ENCODE results near the gene PER3. TPM values are rescaled to one million over a fixed set of nuclear protein-coding genes. Genes with fewer than 3 reads are reported as not detected.

Gene PER3
- total RNA-seq, 1 experiment from 2014 or later, result 23.5 TPM

DNA sequence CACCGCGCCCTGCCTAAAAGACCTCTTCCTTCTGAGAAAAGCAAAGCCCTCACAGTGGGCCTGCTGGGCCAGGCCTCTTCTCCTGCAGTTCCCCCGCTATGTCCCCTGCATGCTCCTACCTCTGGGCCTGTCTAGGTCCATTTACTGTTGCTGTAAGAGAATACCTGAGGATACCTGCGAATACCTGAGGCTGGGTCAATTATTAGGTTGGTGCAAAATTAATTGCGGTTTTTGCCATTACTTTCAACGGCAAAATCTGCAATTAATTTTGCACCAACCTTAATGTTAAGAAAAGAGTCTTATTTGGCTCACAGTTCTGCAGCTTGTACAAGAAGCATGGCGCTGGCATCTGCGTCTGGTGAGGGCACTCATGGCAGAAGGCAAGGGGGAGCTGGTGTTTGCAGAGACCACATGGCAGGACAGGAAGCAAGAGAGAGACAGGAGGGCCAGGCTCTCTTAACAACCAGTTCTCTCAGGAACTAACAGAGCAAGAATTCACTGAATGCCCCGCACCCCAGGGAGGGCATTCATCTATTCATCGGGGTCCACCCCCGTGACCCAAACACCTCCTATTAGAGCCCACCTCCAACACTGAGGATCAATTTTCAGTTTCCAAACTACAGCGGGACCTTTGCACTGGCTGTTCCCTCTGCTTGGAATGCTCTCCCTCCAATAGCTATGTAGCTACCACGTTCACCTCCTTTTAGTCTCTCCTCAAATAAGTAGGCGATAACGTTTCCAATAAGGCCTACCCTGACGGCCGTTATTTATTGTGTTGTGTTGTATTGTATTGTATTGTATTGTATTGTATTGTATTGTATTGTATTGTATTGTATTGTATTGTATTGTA is 78.3 kb downstream of the PER3 start:
- in situ Hi-C loops (cut with HindIII; ENCODE audit: low sequenced_read_pairs), result no loop called here
- DNase-seq (ENCODE audit: low spot score), result no peak

DNA sequence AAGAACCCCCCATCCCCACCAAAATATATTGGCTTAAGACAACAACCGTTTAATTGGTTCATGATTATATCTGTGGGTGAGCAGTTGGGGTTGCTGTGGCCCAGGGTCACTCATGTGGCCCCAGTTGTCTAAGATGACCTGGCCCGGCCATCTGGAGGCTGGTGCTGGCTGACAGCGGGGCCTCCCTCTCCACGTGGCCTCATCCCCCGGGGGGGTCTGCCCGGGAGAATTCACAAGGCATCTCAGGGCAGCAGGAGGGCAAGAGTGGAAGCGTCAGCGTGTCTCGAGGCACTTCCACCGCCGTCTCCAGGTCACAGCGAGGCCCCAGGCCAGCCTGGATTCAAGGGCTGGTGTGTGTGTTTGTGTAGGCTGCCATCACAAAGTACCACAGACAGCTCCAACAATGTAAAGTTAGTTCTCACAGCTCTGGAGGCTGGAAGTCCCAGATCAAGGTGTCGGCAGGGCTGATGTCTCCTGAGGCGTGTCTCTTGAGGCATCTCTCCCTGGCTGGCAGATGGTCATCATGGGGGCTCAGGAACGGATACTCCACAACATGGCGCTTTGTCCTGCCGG is 79.8 kb downstream of the PER3 start:
- in situ Hi-C loops (cut with HindIII; ENCODE audit: low sequenced_read_pairs), result no loop called here
- DNase-seq (ENCODE audit: low spot score), result no peak

DNA sequence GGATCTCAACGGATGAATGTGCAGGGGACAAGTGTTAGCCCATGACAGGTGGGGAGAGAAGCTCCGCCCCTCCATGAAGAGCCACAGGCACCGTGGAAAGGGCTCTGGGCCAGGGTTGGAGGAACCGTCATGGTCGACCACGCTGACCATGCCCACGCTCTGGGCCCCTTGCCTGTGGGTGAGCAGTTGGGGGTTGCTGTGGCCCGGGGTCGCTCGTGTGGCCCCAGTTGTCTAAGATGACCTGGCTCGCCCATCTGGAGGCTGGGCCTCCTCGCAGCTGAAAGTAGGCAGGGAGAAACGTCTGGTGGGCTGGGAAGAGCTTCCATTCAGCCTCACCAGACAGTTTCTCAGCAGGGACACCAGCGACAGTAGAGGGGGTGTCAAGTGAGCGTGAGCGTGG is 81.9 kb downstream of the PER3 start:
- in situ Hi-C loops (cut with HindIII; ENCODE audit: low sequenced_read_pairs), result no loop called here
- no peak for DNase-seq (ENCODE audit: low spot score)

DNA sequence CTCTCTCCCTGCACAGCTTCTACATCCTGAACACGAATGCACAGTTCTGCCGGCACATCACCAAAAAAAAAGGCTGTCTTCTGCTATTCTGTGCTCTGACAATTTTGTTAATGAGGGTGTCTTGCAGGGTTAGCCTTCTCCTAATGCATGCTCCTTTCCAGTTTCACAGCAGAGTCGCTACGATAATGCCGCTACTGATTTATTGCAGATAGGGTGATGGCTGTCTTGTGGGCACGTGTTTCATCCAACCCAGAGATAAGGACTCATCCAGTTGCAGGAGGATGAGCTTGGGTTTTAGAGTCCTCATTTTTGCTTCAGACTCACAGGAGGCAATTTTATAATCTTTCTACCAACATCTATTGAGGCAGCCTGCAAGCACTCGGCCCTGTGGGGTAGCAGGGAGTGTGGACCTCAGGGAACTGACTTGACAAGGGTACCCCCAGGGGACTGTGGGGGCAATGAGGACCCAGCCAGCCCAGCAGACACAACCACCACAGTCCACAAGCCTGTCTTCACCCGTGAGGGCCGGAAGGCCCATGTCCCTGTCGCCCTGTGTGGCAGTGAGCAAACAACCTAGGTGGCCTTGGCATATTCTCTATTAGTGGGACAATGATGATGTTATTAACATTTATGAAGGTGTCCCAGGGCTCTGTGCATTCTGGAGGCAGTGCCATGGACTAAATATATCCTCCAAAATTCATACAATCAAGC is 84.1 kb downstream of the PER3 start:
- in situ Hi-C loops (cut with HindIII; ENCODE audit: low sequenced_read_pairs), result no loop called here
- no peak for DNase-seq (ENCODE audit: low spot score)

DNA sequence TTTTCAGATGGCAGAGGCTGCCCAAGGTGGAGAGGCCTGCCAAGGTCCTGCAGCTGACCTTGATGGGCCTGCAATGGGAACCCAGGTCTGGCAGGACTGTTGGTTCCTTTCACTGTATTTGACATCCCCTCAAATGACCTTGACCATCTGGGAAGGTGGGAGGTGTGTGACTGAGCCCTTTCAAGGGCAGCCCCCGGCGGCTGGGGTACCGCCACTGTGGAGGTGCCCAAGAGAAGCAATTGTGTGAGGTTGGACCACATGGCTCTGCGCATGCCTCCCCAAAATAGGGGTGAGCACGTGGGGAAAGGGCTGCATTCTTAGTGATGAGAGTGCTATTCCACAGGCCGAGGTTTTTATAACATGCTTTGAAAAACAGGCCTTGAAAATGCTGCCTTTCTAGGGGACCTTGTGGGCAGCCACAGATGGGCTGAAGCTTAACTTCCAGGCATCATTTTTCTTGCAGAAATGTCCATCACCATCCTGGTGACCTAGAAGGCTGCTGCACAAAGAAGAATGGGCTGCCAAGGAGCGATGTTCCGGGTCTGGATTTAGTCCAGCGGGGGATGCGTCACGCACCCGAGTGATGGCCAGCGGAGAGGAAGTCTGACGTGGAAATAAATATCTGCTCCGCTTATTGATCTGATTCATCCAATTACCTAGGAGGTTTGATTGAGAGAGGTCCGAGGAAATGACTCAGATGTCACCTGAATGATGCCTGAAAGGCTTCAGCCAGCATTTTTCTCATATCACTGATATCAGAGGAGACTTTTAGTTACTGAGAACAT is 85.2 kb downstream of the PER3 start:
- in situ Hi-C loops (cut with HindIII; ENCODE audit: low sequenced_read_pairs), result no loop called here
- DNase-seq (ENCODE audit: low spot score), result no peak

DNA sequence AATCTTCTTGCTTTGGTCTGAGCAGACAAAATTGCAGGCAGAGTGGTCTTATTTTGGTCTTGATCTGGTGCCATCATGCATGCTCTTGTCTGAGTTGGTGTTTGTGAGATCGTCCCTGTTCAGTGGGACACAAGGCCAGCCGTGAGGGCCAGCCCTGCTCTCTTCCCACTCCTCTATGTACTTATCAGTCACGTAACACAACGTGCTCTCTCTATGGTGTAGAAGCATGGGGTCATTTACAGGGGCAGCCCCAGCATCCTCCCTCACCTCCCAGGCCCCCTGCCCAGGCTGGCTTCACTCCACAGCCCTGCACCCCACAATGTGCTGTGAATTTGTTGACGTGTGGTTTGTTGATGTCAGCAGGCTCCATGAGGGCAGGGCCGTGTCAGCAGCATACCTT is 87.0 kb downstream of the PER3 start:
- in situ Hi-C loops (cut with HindIII; ENCODE audit: low sequenced_read_pairs), result no loop called here
- no peak for DNase-seq (ENCODE audit: low spot score)

DNA sequence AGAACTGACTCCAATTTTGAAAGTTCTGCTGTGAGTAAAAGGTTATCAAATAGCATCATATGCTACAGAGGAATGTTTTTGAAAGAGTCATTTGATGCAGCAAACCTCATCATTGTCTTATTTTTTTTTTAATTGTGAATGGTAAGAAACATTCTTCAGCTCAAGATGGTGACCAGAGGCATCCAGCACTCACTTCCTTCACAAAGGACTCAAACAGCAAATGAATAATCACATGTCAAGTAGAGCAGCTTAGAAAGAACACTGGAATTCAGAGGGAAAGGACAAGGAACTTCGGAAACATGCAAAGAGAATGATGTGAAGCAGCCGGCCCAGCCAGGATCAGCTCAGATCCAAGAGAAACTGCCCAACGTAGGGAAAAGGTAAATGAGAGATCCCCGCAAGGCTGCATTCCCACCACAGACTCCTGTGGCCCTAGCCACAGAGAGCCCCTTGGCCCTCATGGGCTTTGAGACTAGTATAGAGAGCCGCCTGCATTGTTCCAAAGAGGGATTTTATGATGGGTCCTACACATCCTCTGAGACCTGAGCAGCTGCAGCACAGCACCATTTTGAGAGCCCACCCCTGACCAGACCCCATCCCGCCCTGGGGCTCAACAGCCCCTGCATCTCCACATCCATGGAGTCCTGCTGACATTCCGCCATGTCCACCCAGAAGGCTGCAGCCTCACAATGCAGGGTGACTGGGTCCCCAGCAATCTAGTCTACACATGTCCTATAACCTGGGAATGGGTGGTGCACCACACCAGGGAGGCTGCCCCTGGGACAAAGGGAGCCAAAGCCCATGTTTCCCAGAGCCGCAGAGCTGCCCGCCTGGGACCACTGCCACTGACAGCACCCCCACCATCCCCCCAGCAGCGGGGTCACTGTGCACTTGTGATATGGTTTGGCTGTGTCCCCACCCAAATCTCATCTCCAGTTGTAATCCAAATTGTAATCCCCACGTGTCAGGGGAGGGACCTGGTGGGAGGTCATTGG is 90.0 kb downstream of the PER3 start:
- in situ Hi-C loops (cut with HindIII; ENCODE audit: low sequenced_read_pairs), result no loop called here
- DNase-seq (ENCODE audit: low spot score), result no peak

DNA sequence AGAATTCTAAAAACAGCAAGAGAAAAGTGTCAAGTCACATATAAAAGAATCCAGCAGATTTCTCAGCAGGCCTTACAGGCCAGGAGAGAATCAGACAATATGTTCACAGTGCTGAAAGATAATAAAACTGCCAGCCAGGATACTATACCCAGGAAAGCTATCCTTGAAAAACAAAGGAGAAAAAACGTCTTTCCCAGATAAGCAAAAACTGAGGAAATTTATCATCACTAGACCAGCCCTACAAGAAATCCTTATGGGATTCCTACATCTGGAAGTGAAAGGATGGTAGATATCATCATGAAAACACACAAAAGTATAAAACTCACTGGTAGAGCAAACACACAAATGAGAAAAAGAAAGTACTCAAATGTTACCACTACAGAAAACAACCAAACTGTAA is 93.9 kb downstream of the PER3 start:
- DNase-seq (ENCODE audit: low spot score), result no peak
- in situ Hi-C loops (cut with HindIII; ENCODE audit: low sequenced_read_pairs), result no loop called here

DNA sequence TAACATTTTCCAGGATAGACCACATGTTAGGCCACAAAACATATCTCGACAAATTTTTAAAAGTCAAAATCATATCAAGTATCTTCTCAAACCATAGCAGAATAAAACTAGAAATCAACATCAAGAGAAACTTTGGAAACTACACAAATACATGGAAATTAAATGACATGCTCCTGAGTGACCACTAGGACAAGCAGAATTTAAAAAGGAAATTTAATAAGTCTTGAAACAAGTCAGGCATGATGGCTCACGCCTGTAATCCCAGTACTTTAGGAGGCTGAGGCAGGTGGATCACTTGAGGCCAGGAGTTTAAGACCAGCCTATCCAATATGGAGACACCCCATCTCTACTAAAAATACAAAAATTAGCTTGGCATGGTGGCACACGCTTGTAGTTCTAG is 95.1 kb downstream of the PER3 start:
- in situ Hi-C loops (cut with HindIII; ENCODE audit: low sequenced_read_pairs), result no loop called here

DNA sequence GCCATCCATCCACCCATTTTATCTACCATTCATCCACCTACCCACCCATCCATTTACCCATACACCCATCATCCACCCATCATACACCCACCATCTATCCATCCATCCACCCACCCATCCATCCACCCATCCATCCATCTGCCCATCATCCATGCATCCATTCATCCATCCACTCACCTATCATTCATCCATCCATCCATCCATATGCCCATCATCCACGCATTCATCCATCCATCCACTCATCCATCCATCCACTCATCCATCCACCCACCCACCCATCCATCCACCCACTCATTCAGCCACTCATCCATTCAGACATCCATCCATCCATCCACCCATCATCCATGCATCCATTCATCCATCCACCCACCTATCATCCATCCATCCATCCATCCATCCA is 100.7 kb downstream of the PER3 start:
- no peak for DNase-seq (ENCODE audit: low spot score)
- in situ Hi-C loops (cut with HindIII; ENCODE audit: low sequenced_read_pairs), result no loop called here

More for the DNA sequence above, 95.1 kb downstream of the PER3 start:
- no peak for DNase-seq (ENCODE audit: low spot score)

DNA sequence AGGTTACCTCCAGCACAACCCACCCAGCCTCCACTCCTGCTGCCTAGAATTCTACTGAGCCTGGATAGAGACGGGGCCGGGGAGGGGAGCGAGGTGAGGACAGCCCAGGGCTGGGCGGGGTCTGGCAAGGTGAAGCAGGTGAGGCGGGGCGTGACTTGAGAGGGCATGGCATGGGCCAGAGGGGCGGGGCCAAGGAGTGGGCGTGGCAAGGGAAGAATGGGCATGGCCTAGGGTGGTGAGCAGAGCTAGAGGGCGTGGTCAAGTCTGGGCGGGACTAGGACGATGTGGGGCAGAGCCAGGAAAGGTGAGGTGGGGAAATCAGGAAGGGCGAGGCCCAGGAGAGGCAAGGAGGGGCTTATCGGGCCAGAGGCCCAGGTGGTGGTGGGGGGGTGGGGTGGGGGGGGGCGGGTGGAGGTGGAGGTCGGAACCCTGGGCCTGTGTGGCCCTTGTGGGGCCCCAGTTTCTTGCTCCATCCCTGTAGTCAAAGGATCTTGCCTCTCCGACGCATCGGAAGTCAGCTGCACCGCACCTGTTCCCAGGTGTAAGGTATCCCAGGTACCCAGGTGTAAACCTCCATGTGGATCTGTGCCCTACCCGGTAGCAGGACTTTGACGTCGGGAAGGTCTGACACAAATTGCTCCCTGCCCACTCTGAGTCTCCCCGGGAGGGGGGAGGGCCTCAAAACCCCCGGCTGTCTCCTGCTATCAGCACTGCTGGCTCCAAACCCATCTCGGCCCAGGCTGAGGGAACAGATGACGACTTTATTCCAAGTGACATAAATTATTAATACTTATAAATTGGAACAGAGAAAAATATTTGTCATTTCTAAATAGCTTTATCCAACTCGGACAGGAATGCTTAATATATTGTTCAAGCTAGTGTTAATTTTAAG is 101.7 kb downstream of the PER3 start:
- in situ Hi-C loops (cut with HindIII; ENCODE audit: low sequenced_read_pairs), result no loop called here
- no peak for DNase-seq (ENCODE audit: low spot score)

DNA sequence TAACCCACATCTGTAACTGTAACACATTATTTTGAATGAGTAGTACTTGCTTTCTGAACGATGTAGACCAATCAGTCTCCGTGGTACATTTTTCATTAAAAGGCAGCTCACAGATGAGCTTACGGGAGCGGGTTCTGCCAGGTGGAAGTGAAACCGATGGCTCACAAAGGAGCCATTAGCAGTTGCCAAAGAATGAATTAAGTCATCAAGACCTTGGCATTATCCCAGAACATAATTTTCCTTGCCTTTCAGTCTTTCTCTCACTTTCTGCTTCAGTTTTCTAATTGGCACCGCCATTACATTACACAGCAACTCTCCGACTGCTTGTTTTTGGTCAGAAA is 102.3 kb downstream of the PER3 start:
- peak; percentile 9 for DNase-seq (ENCODE audit: low spot score)
- in situ Hi-C loops (cut with HindIII; ENCODE audit: low sequenced_read_pairs), result no loop called here

DNA sequence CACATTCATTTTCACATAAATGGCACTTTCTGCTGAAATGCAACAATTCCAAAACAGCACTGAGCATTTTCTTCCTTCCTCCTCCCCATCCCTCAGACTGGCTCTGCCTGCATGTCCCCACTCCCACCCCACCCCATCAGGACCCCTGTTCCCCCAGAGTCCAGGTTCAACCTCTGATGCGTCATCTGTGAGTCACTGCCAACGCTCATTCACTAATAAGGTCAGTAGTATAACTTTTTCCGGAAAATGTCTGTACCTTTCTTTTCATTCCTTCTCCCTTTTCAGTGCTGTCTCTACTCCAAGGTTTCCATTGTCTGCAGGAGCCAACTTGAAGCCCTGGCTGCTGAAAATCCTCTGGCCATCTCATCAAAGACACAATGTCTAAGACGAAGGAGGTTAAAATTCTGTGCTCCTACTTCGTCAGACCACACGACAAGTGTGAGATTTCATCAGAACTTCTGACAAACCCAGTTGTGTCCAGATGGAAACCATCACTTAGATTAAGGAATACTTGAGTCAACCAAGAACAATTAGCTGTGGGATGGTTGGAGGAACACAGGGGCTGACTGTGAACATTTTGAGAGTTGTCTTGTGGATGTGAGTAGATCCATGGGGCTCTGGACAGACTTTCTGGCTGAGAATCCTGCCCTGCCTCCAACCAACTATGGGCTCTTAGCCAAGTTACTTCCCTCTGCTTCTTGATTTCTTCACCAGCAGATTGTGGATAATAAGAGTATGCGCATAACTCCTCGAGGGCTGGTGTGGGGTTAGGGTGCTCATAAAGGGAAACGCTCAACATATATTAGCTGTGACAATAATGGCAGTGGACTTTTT is 104.4 kb downstream of the PER3 start:
- no peak for DNase-seq (ENCODE audit: low spot score)

DNA sequence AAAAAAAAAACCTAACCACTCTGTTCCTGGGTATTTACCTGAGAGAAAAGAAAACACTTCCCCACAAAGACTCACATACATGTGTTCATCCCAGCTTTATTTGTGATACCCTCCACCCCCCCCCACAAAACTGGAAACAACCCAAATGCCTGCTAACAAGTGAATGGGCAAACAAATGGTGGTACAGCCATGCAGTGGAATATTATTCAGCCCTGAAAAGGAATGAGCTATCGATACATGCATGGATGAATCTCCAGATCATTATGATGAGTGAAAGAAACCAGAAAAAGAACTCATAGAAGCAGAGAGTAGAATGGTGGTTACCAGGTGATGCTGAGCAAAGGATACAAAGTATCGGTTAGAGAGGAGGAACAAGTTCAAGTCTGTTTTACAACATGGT is 106.8 kb downstream of the PER3 start:
- DNase-seq (ENCODE audit: low spot score), result no peak
- in situ Hi-C loops (cut with HindIII; ENCODE audit: low sequenced_read_pairs), result no loop called here

More for the DNA sequence above, 104.4 kb downstream of the PER3 start:
- in situ Hi-C loops (cut with HindIII; ENCODE audit: low sequenced_read_pairs), result no loop called here

DNA sequence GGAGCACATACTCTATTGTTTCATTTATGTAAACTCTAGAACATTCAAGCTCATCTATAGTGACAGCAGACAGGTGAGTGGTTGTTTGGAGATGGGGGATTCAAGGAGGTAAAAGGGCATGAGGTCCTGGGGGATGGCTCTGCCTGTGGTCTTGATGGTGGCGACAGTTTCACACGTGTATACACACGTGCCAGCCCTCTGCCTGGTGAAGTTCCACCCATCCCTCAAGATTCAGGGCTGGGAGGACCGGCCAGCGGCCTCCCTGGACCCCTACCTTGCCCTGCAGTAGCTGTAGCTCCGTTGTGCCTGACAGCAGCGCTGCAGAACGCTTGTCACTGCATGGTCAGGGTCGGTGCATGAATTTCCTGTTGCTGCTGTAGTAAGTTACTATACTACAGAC is 107.7 kb downstream of the PER3 start:
- no peak for DNase-seq (ENCODE audit: low spot score)
- in situ Hi-C loops (cut with HindIII; ENCODE audit: low sequenced_read_pairs), result no loop called here

DNA sequence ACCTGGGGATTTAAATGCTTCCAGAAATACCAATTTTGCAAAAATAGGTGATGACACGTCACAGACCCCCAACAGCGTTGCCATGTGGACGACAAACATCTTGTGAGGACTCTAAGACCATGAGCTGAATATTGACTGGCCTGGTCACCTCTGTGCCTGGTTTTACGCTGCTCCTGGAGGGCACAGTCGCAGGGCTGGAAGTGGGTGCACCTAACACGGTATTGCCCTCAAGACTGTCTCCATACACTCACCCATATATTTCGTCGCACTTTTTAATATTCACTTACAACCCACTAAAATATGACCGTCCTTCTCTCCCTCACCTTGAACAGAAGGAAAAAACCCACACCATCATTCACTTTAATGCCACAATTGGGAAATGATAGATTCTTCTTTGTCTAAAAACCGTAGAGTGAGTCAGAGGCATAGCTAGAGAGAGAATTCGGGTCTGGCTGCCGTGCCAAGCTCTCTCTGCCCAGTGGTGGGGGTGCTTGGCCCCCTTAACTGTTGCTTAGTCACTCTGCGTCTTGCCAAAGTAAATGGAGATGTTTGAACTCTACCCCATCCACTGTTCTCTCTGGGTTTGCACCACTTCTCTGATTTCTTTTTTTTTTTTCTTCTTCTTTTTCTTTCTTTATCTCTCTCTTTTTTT is 109.6 kb downstream of the PER3 start:
- in situ Hi-C loops (cut with HindIII; ENCODE audit: low sequenced_read_pairs), result no loop called here
- DNase-seq (ENCODE audit: low spot score), result no peak

All from G401 (cell line).